Liver (tissue), 9 donors: Measurements from ENCODE around the gene BTAF1. TPM values are rescaled to one million over a fixed set of nuclear protein-coding genes. Genes with fewer than 3 reads are reported as not detected.

Experiments
- DNase-seq: peaks from one replicate; pipeline ENCODE4 v3.0.0-alpha.2; 2017; ENCODE audit warnings: low spot score
- H3K27ac ChIP-seq, 2 donors: one replicate each; pipeline ENCODE4 v1.7.0; 2013; ENCODE audit warnings: inconsistent platforms in 2 of 2, low read length in 2 of 2, control low read depth in 1 of 2, low read depth in 1 of 2, mild to moderate bottlenecking in 1 of 2
- H3K27me3 ChIP-seq, 4 donors: one replicate each; pipeline versions ENCODE4 v1.6.1 to v1.7.0; 2013; ENCODE audit warnings: low read length in 3 of 4, inconsistent platforms in 1 of 4, mild to moderate bottlenecking in 1 of 4, moderate library complexity in 1 of 4; ENCODE audit not compliant: control insufficient read depth in 4 of 4, insufficient read depth in 4 of 4
- H3K36me3 ChIP-seq, 4 donors: one replicate each; pipeline versions ENCODE4 v1.6.1 to v1.7.0; 2013; ENCODE audit warnings: low read length in 3 of 4, mild to moderate bottlenecking in 3 of 4, low read depth in 1 of 4, moderate library complexity in 1 of 4; ENCODE audit not compliant: control insufficient read depth in 4 of 4, insufficient read depth in 3 of 4
- H3K4me1 ChIP-seq, 4 donors: one replicate each; pipeline versions ENCODE4 v1.6.1 to v1.7.0; 2013; ENCODE audit warnings: low read length in 3 of 4, mild to moderate bottlenecking in 3 of 4, moderate library complexity in 1 of 4; ENCODE audit not compliant: control insufficient read depth in 4 of 4, insufficient read depth in 4 of 4
- H3K4me3 ChIP-seq, 3 donors: one replicate each; pipeline versions ENCODE4 v1.6.1 to v1.7.0; 2013; ENCODE audit warnings: low read length in 3 of 3, control low read depth in 1 of 3, low read depth in 1 of 3, mild to moderate bottlenecking in 1 of 3
- H3K9ac ChIP-seq, 2 donors: one replicate each; pipeline ENCODE4 v1.7.0; 2013; ENCODE audit warnings: low read length in 2 of 2, mild to moderate bottlenecking in 2 of 2, moderate library complexity in 2 of 2, control low read depth in 1 of 2, low read depth in 1 of 2
- H3K9me3 ChIP-seq, 4 donors: one replicate each; pipeline versions ENCODE4 v1.6.1 to v1.7.0; 2013; ENCODE audit warnings: low read length in 3 of 4; ENCODE audit not compliant: control insufficient read depth in 4 of 4
- ATF3 ChIP-seq: IDR thresholded peaks from 2 replicates; pipeline ENCODE4 v1.6.1; 2016; ENCODE audit warnings: antibody characterized with exemption
- CTCF ChIP-seq: fragments of 150-350 bp; IDR thresholded peaks from 2 replicates; pipeline ENCODE4 v1.5.1; 2017; ENCODE audit warnings: improper control_type of control experiment, low read depth, low read length; ENCODE audit not compliant: missing input control
- EGR1 ChIP-seq, 2 donors: IDR thresholded peaks; 2 replicates each; pipeline ENCODE4 v1.6.1; 2016 to 2018; ENCODE audit warnings: antibody characterized with exemption in 2 of 2, low read depth in 2 of 2
- FOXA1 ChIP-seq: IDR thresholded peaks from 2 replicates; pipeline ENCODE4 v1.6.1; 2016; ENCODE audit warnings: antibody characterized with exemption
- FOXA2 ChIP-seq: IDR thresholded peaks from 2 replicates; pipeline ENCODE4 v1.6.1; 2016; ENCODE audit warnings: antibody characterized with exemption
- GABPA ChIP-seq, 2 donors: IDR thresholded peaks in 1 of 2; conservative IDR thresholded peaks in 1 of 2; 2 replicates each; pipeline ENCODE4 v1.6.1; 2016; ENCODE audit warnings: antibody characterized with exemption in 2 of 2, mild to moderate bottlenecking in 1 of 2, moderate library complexity in 1 of 2
- HNF4A ChIP-seq, 2 donors: conservative IDR thresholded peaks; 2 replicates each; pipeline ENCODE4 v1.6.1; 2016; ENCODE audit warnings: antibody characterized with exemption in 2 of 2, mild to moderate bottlenecking in 2 of 2
- HNF4G ChIP-seq: IDR thresholded peaks from 2 replicates; pipeline ENCODE4 v1.6.1; 2016; ENCODE audit warnings: antibody characterized with exemption
- JUND ChIP-seq, 2 donors: IDR thresholded peaks; 2 replicates each; pipeline ENCODE4 v1.6.1; 2016; ENCODE audit warnings: antibody characterized with exemption in 2 of 2
- MAX ChIP-seq: IDR thresholded peaks from 2 replicates; pipeline ENCODE4 v1.6.1; 2016; ENCODE audit warnings: antibody characterized with exemption
- NR2F2 ChIP-seq: IDR thresholded peaks from 2 replicates; pipeline ENCODE4 v1.6.1; 2016; ENCODE audit warnings: antibody characterized with exemption
- RAD21 ChIP-seq, 2 donors: IDR thresholded peaks; 2 replicates each; pipeline ENCODE4 v1.6.1; 2016; ENCODE audit warnings: antibody characterized with exemption in 2 of 2, mild to moderate bottlenecking in 2 of 2
- REST ChIP-seq: IDR thresholded peaks from 2 replicates; pipeline ENCODE4 v1.6.1; 2016; ENCODE audit warnings: antibody characterized with exemption, mild to moderate bottlenecking
- RXRA ChIP-seq, 2 donors: IDR thresholded peaks; 2 replicates each; pipeline ENCODE4 v1.6.1; 2017 to 2018; ENCODE audit warnings: antibody characterized with exemption in 2 of 2, mild to moderate bottlenecking in 1 of 2
- SP1 ChIP-seq: IDR thresholded peaks from 2 replicates; pipeline ENCODE4 v1.6.1; 2018; ENCODE audit warnings: antibody characterized with exemption, mild to moderate bottlenecking
- TAF1 ChIP-seq: conservative IDR thresholded peaks from 2 replicates; pipeline ENCODE4 v1.6.1; 2016; ENCODE audit warnings: antibody characterized with exemption, mild to moderate bottlenecking
- YY1 ChIP-seq: IDR thresholded peaks from 2 replicates; pipeline ENCODE4 v1.6.1; 2016; ENCODE audit warnings: antibody characterized with exemption, mild to moderate bottlenecking
- ZBTB33 ChIP-seq: IDR thresholded peaks from 2 replicates; pipeline ENCODE4 v1.6.1; 2016; ENCODE audit warnings: antibody characterized with exemption
- WGBS: extraction: QIAGEN DNeasy Blood & Tissue Kit; methylation state at CpG from one replicate; pipeline ENCODE4 v1.1.7; 2013; 5-methylcytosine and 5-hydroxymethylcytosine counted together
- polyA plus RNA-seq, 2 donors: library from polyadenylated mRNA; stranded (reverse) in 1 of 2; unstranded in 1 of 2; fragments of 200-250 nt in 1 of 2; fragments of >200 nt in 1 of 2; fragmentation: Nextera tagmentation in 1 of 2; extraction: Ambion mirVana in 1 of 2; gene quantifications; one replicate each; pipeline versions ENCODE4 v1.2.1 to v1.2.3, GENCODE V29; 2013 to 2015
- total RNA-seq, 2 donors: library from RNA; depleted of rRNA; stranded (reverse); fragments of >200 nt; gene quantifications; one replicate each; pipeline ENCODE4 v1.2.3, GENCODE V29; 2014
- donor health status: healthy.
- donor health status: healthy.
- donor health status: healthy.
- donor health status: healthy.
- donor health status: healthy.

The BTAF1 gene
- total and polyA plus RNA-seq, 4 donors: 5.9 to 49.6 (median 18.0) TPM

GRCh38 chr10:91996266-91996665 lies 72.7 kb downstream of the BTAF1 start:
- H3K4me3 ChIP-seq: no peak overlapping the region
- WGBS: 77% methylated on average over 2 of the region's 2 CpGs
- H3K4me1 ChIP-seq: no peaks in the 10 kb centered on the region
- no peaks in the 10 kb centered on the region for H3K27me3 ChIP-seq
- H3K9ac ChIP-seq: no peak overlapping the region
- H3K9me3 ChIP-seq: no peaks in the 10 kb centered on the region
- no peak for DNase-seq
- TF ChIP-seq RXRA (IDR thresholded peaks at IDR 0.05) (no peak), JUND (IDR thresholded peaks at IDR 0.05) (no peak), MAX (no peak), FOXA1 (no peak), ATF3 (no peak), ZBTB33 (no peak), SP1 (no peak), YY1 (no peak), NR2F2 (no peak), EGR1 (IDR thresholded peaks at IDR 0.05; ENCODE audit: low read depth in 2 of 2) (no peak), RAD21 (IDR thresholded peaks at IDR 0.05) (no peak), HNF4G (no peak), TAF1 (no peak), REST (no peak), HNF4A (conservative IDR thresholded peaks at IDR 0.05) (no peak), GABPA (IDR thresholded peaks at IDR 0.05 in 1 of 2, conservative IDR thresholded peaks at IDR 0.05 in 1 of 2) (no peak)
- H3K36me3 ChIP-seq: peaks cover 9 to 30% (median 25%) of the 10 kb centered on the region in 4 donors
- H3K27ac ChIP-seq: no peak overlapping the region

- H3K4me1 ChIP-seq: no peaks in the 10 kb centered on the region
- WGBS: 99% methylated on average over 3 of the region's 3 CpGs
- no peak overlapping the region for H3K4me3 ChIP-seq
- no peak for DNase-seq
- no peak overlapping the region for H3K9ac ChIP-seq
- peaks cover 8 to 15% (median 10%) of the 10 kb centered on the region in 4 donors for H3K36me3 ChIP-seq
- no peaks in the 10 kb centered on the region for H3K27me3 ChIP-seq
- H3K27ac ChIP-seq: no peak overlapping the region
- H3K9me3 ChIP-seq: no peaks in the 10 kb centered on the region
- TF ChIP-seq YY1: no peak
- TF ChIP-seq CTCF: no peak
- no peak for TF ChIP-seq HNF4A (conservative IDR thresholded peaks at IDR 0.05)
- no peak for TF ChIP-seq SP1
- TF ChIP-seq TAF1: no peak
- no peak for TF ChIP-seq FOXA2
- TF ChIP-seq JUND (IDR thresholded peaks at IDR 0.05): no peak
- TF ChIP-seq NR2F2: no peak
- no peak for TF ChIP-seq GABPA (IDR thresholded peaks at IDR 0.05 in 1 of 2, conservative IDR thresholded peaks at IDR 0.05 in 1 of 2)
- TF ChIP-seq ATF3: no peak
- TF ChIP-seq ZBTB33: no peak
- no peak for TF ChIP-seq HNF4G
- no peak for TF ChIP-seq EGR1 (IDR thresholded peaks at IDR 0.05; ENCODE audit: low read depth in 2 of 2)
- TF ChIP-seq RXRA (IDR thresholded peaks at IDR 0.05): no peak
- no peak for TF ChIP-seq MAX
- no peak for TF ChIP-seq FOXA1
- TF ChIP-seq RAD21 (IDR thresholded peaks at IDR 0.05): no peak
These were observed 78.0 kb downstream of the BTAF1 start for GRCh38 chr10:92001581-92001980.
